PC-3 (cell line): ENCODE data around the gene TRIOBP. TPM values are rescaled to one million over a fixed set of nuclear protein-coding genes. Genes with fewer than 3 reads are reported as not detected.

Experiments
- ATAC-seq: fragments of 200-7000 bp; cut with Tn5 transposase; 2 replicates; pipeline ENCODE4 v1.9.1; 2020; ENCODE audit warnings: mild to moderate bottlenecking, moderate library complexity
- Bru-seq: library from RNA; stranded (reverse); fragments of 400-500 nt; gene quantifications from one replicate; lab custom pipeline; 2021; lab: Mats Ljungman, UMichigan
- BruChase-seq, 2 experiments: library from RNA; stranded (reverse); fragments of 400-500 nt; gene quantifications; one replicate each; lab custom pipeline; 2021; lab: Mats Ljungman, UMichigan
- BruUV-seq: library from RNA; stranded (reverse); fragments of 400-500 nt; replicated peaks from 2 replicates; lab custom pipeline; 2021; lab: Mats Ljungman, UMichigan
- CTCF ChIA-PET: fragments of 300-600 bp; sonication (Branson Sonifier 250); formaldehyde crosslinking; loops from one replicate; lab custom pipeline; 2022; ENCODE audit warnings: antibody characterized with exemption; lab: Charles Lee
- POLR2A ChIA-PET: fragments of 300-600 bp; sonication (Branson Sonifier 250); formaldehyde crosslinking; loops from one replicate; lab custom pipeline; 2022; ENCODE audit warnings: antibody characterized with exemption; ENCODE audit not compliant: unreplicated experiment; lab: Charles Lee
- DNase-seq: peaks from one replicate; pipeline ENCODE4 v3.0.0-alpha.2; 2015
- H2AFZ ChIP-seq: fragments of 300-600 bp; sonication (generic); 2 replicates; pipeline ENCODE4 v1.6.0; 2016; ENCODE audit warnings: antibody characterized with exemption, low read length
- H3F3A ChIP-seq: fragments of 300-600 bp; sonication (generic); one replicate; pipeline ENCODE4 v1.6.0; 2017; ENCODE audit warnings: antibody characterized with exemption, low read length, control low read depth, mild to moderate bottlenecking; ENCODE audit not compliant: unreplicated experiment
- H3K27ac ChIP-seq: fragments of 300-600 bp; sonication (generic); 2 replicates; pipeline ENCODE4 v1.5.1; 2016; ENCODE audit warnings: mild to moderate bottlenecking, low read length
- H3K27me3 ChIP-seq: fragments of 300-600 bp; sonication (generic); 2 replicates; pipeline ENCODE4 v1.6.1; 2016; ENCODE audit warnings: low read length, mixed read lengths
- H3K36me3 ChIP-seq: fragments of 300-600 bp; sonication (generic); 2 replicates; pipeline ENCODE4 v1.6.1; 2016; ENCODE audit warnings: low read depth, mixed run types, low read length, mixed read lengths
- H3K4me1 ChIP-seq: fragments of 300-600 bp; sonication (generic); 2 replicates; pipeline ENCODE4 v1.5.1; 2016; ENCODE audit warnings: low read length; ENCODE audit not compliant: insufficient read depth
- H3K4me2 ChIP-seq: fragments of 300-600 bp; sonication (generic); 2 replicates; pipeline ENCODE4 v1.6.0; 2016; ENCODE audit warnings: low read length
- H3K4me3 ChIP-seq: fragments of 300-600 bp; sonication (generic); 2 replicates; pipeline ENCODE4 v1.5.1; 2016; ENCODE audit warnings: mild to moderate bottlenecking, low read length, mixed read lengths
- H3K79me2 ChIP-seq: fragments of 300-600 bp; sonication (generic); 2 replicates; pipeline ENCODE4 v1.6.1; 2017; ENCODE audit warnings: low read length, mixed read lengths
- H3K9ac ChIP-seq: fragments of 300-600 bp; sonication (generic); 2 replicates; pipeline ENCODE4 v1.6.0; 2016; ENCODE audit warnings: mild to moderate bottlenecking, low read length
- H3K9me2 ChIP-seq: fragments of 300-600 bp; sonication (generic); replicated peaks from 2 replicates; pipeline ENCODE4 v1.6.1; 2016; ENCODE audit warnings: mixed run types, low read length, mixed read lengths
- H3K9me3 ChIP-seq: fragments of 300-600 bp; sonication (generic); 2 replicates; pipeline ENCODE4 v1.6.1; 2016; ENCODE audit warnings: low read length, mixed read lengths
- H4K20me1 ChIP-seq: fragments of 300-600 bp; sonication (generic); 2 replicates; pipeline ENCODE4 v1.6.1; 2016; ENCODE audit warnings: low read length, mixed read lengths
- CTCF ChIP-seq: fragments of 300-600 bp; sonication (generic); conservative IDR thresholded peaks from 2 replicates; pipeline ENCODE4 v1.5.1; 2017; ENCODE audit warnings: antibody characterized with exemption, low read depth, mild to moderate bottlenecking, low read length
- EZH2 ChIP-seq: fragments of 300-600 bp; sonication (generic); IDR thresholded peaks from one replicate; pipeline ENCODE4 v1.6.1; 2017; ENCODE audit warnings: antibody characterized with exemption, mild to moderate bottlenecking, low read length; ENCODE audit not compliant: unreplicated experiment
- EZH2phosphoT487 ChIP-seq: fragments of 300-600 bp; sonication (generic); IDR thresholded peaks from 2 replicates; pipeline ENCODE4 v1.6.1; 2018; ENCODE audit warnings: mild to moderate bottlenecking, antibody characterized with exemption, low read length, borderline replicate concordance
- intact Hi-C: fragments of 100-400 bp; cut with micrococcal nuclease; formaldehyde crosslinking; loops from 2 replicates; pipeline ENCODE4 v1.9.0; 2023
- long read RNA-seq: library from polyadenylated mRNA; unstranded; transcript quantifications from one replicate; pipeline ENCODE4 v2.0.0, GENCODE V29; 2021; ENCODE audit not compliant: unreplicated experiment
- total RNA-seq: library from RNA; depleted of rRNA; stranded (reverse); fragments of >200 nt; gene quantifications from 2 replicates; pipeline ENCODE4 v1.2.3, GENCODE V29; 2014; rRNA removed

The TRIOBP gene, protein sequence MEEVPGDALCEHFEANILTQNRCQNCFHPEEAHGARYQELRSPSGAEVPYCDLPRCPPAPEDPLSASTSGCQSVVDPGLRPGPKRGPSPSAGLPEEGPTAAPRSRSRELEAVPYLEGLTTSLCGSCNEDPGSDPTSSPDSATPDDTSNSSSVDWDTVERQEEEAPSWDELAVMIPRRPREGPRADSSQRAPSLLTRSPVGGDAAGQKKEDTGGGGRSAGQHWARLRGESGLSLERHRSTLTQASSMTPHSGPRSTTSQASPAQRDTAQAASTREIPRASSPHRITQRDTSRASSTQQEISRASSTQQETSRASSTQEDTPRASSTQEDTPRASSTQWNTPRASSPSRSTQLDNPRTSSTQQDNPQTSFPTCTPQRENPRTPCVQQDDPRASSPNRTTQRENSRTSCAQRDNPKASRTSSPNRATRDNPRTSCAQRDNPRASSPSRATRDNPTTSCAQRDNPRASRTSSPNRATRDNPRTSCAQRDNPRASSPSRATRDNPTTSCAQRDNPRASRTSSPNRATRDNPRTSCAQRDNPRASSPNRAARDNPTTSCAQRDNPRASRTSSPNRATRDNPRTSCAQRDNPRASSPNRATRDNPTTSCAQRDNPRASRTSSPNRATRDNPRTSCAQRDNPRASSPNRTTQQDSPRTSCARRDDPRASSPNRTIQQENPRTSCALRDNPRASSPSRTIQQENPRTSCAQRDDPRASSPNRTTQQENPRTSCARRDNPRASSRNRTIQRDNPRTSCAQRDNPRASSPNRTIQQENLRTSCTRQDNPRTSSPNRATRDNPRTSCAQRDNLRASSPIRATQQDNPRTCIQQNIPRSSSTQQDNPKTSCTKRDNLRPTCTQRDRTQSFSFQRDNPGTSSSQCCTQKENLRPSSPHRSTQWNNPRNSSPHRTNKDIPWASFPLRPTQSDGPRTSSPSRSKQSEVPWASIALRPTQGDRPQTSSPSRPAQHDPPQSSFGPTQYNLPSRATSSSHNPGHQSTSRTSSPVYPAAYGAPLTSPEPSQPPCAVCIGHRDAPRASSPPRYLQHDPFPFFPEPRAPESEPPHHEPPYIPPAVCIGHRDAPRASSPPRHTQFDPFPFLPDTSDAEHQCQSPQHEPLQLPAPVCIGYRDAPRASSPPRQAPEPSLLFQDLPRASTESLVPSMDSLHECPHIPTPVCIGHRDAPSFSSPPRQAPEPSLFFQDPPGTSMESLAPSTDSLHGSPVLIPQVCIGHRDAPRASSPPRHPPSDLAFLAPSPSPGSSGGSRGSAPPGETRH (N-terminal part only)
- total RNA-seq (64.5 and 74.8 TPM in 2 replicates), Bru-seq, nascent RNA (percentile 79 among the genes with signal in this experiment), BruChase-seq, experiment 1, labeled RNA remaining after a 6-hour chase (percentile 74 among the genes with signal in this experiment), BruChase-seq, experiment 2, labeled RNA remaining after a 2-hour chase (percentile 75 among the genes with signal in this experiment)
- long read RNA-seq, transcript TRIOBP-203 (14 exons, 2,324 nt): major isoform, 205 of 407 reads
- long read RNA-seq, transcript TRIOBP-205 (8 exons, 2,125 nt): minor isoform, 19 of 407 reads
- long read RNA-seq, partial matches to known transcripts: 62 of 407 reads
- long read RNA-seq, other reads (novel, unspliced or antisense): 121 of 407 reads

DNA sequence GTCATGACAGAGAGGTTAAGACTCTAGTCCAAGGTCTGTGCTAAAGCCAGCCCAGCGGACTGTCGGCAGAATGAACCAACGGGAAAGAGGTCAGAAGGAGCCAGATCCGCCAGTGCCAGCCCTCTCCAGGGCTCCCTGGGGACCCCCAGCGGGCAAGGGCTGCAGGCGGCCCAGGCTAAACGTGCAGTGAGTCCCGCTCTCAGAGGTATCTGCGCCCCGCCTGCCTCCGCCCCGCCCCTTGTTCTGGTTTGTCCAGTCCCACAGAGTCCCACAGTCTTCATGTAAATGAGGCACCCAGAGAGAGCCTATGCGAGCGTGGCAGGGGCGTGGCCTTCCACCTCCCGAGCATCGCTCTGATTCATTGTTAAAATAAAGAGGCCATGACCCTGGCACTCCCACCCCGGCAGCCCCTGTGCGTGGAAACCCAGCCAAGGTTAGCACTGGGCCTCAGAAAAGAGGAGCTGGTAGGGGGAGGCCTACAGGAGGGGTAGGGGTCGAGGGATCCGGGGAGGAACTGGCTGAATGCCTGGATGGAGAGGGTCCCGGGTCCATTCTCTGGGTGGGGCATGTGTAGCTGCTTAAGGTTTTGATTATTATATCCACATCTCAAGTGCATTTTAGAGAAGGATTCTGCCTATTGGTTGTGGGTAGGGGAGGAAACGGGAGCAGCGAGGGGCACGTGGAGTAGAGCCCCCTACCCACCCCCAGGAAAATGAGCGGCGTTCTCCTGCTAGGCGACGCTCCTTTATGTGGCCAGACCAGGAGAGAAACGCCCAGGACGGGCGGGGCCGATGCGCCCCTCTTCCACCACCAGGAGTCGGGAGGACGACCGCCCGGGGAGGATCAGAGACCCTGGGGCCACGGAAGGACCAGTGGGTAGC lies at the start of gene TRIOBP:
TRIOBP (plus strand) TSS at position 392 of the 881 bp plus-strand sequence. CDS start 4,318 bp downstream, outside the sequence.
- Histone ChIP-seq H3K9me3 (no peaks in the 10 kb centered on the region), H3K9me2 (no peaks in the 10 kb centered on the region), H3K36me3 (no peaks in the 10 kb centered on the region), H3K27ac (0 out of 2 replicates have a peak within 1 kb of the TSS, but pooled peaks have one; percentile 17), H3K4me1 (peaks cover 16% of the 10 kb centered on the region), H3F3A (no peaks in the 10 kb centered on the region), H3K9ac (no peak within 1 kb of the TSS), H4K20me1 (no peaks in the 10 kb centered on the region), H2AFZ (0 out of 2 replicates have a peak within 1 kb of the TSS, but pooled peaks have one; percentile 43), H3K27me3 (no peaks in the 10 kb centered on the region), H3K4me2 (peak within 1 kb of the TSS; percentile 68), H3K79me2 (no peaks in the 10 kb centered on the region), H3K4me3 (peak within 1 kb of the TSS; percentile 13; the same call in 1 of the 2 replicates)
- no TSS peak for BruUV-seq
- DNase-seq (peak; percentile 93), ATAC-seq (peak; percentile 99)
- POLR2A ChIA-PET: no interaction called here
- CTCF ChIA-PET: interaction anchor here (1.2 kb wide), 1 partner anchor 54 kb away, joined by 3 read pairs; no protein-coding TSS in a partner anchor
- TF ChIP-seq EZH2phosphoT487: no peak
- peak; percentile 50; the same call in 1 of the 2 replicates for TF ChIP-seq CTCF
- no peak for TF ChIP-seq EZH2
- intact Hi-C loops: loop anchor here (10.0 kb wide), 1 partner anchor 48 kb away; no protein-coding TSS in a partner anchor

DNA sequence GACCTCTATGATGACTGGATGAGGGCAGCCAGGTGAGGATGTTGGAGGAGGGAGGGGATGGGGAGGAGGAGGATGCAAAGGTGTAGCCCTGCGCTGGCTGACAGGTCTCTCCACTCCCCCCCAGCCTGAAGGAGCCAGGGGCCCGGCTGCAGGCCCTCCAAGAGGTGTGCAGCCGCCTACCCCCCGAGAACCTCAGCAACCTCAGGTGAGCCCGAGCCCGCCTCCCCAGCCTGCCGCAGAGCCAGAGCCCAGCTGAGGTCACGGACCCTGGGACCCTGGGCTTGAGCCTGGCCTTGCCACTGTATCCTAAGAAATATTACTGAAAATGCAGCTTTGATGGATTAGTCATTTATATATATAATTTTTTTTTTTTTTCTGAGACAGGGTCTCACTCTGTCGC lies 49.5 kb upstream of the TRIOBP start:
- no peak for DNase-seq
- no peak for ATAC-seq
- BruUV-seq: no TSS peak
- Histone ChIP-seq H3K9me3 (no peaks in the 10 kb centered on the region), H3K4me2 (no peak overlapping the region), H4K20me1 (no peaks in the 10 kb centered on the region), H3K36me3 (peaks cover 3% of the 10 kb centered on the region; the same call in 1 of the 2 replicates), H3K9me2 (no peaks in the 10 kb centered on the region), H3K27ac (no peak overlapping the region), H3K79me2 (no peaks in the 10 kb centered on the region), H3K9ac (no peak overlapping the region), H3K27me3 (no peaks in the 10 kb centered on the region), H3K4me3 (no peak overlapping the region), H3K4me1 (no peaks in the 10 kb centered on the region), H2AFZ (no peak overlapping the region), H3F3A (no peaks in the 10 kb centered on the region)
- ChIA-PET CTCF (no interaction called here), POLR2A (no interaction called here)
- TF ChIP-seq EZH2phosphoT487 (no peak), CTCF (no peak), EZH2 (no peak)
- intact Hi-C loops: no loop called here
